ENCODE measurements around the gene ALOX5. TPM values are rescaled to one million over a fixed set of nuclear protein-coding genes. Genes with fewer than 3 reads are reported as not detected.
A peak's percentile ranks its signal among the peaks of the same experiment; 100 is the strongest.

The ALOX5 gene
- total RNA-seq, 1 experiment from 2014 or later = 3.4 TPM

DNA sequence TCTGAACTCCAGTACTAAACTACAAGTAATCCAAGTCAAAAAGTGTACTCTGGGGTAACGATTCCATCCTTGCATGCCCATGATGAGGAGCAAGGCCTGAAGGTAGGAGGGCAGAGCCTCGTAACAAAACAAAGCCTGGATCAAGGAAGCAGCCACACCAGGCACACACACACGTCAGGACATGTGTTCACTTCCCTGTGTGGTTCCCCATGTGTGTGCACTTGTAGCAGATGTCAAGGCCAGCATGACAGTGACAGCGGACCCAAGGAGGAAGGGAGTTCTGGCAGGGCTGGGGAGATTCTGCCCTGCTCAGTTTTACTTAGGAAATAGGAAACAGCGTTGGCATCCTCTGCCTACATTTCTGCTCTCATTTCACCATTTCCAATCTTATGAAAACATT is 92.8 kb downstream of the ALOX5 start:
- Mint-ChIP-seq H3K27ac (0 out of 2 replicates have a peak overlapping the region, but pooled peaks have one; percentile 27), H3K36me3 (no peaks in the 10 kb centered on the region), H3K4me1 (peaks cover 35% of the 10 kb centered on the region), H3K9me3 (no peaks in the 10 kb centered on the region), H3K4me3 (no peak overlapping the region), H3K27me3 (ENCODE audit: low read depth) (no peaks in the 10 kb centered on the region)
- no peak for ATAC-seq
- POLR2A ChIA-PET = no interaction called here
- no peak for DNase-seq (ENCODE audit: low spot score)
- CTCF ChIA-PET = no interaction called here
- no peak for TF ChIP-seq RELA (CRISPR knock-in tag; IDR thresholded peaks at IDR 0.05; ENCODE audit: borderline replicate concordance)
- no peak for TF ChIP-seq HMGA2 (CRISPR knock-in tag; IDR thresholded peaks at IDR 0.05)
- TF ChIP-seq, protein P1, sequence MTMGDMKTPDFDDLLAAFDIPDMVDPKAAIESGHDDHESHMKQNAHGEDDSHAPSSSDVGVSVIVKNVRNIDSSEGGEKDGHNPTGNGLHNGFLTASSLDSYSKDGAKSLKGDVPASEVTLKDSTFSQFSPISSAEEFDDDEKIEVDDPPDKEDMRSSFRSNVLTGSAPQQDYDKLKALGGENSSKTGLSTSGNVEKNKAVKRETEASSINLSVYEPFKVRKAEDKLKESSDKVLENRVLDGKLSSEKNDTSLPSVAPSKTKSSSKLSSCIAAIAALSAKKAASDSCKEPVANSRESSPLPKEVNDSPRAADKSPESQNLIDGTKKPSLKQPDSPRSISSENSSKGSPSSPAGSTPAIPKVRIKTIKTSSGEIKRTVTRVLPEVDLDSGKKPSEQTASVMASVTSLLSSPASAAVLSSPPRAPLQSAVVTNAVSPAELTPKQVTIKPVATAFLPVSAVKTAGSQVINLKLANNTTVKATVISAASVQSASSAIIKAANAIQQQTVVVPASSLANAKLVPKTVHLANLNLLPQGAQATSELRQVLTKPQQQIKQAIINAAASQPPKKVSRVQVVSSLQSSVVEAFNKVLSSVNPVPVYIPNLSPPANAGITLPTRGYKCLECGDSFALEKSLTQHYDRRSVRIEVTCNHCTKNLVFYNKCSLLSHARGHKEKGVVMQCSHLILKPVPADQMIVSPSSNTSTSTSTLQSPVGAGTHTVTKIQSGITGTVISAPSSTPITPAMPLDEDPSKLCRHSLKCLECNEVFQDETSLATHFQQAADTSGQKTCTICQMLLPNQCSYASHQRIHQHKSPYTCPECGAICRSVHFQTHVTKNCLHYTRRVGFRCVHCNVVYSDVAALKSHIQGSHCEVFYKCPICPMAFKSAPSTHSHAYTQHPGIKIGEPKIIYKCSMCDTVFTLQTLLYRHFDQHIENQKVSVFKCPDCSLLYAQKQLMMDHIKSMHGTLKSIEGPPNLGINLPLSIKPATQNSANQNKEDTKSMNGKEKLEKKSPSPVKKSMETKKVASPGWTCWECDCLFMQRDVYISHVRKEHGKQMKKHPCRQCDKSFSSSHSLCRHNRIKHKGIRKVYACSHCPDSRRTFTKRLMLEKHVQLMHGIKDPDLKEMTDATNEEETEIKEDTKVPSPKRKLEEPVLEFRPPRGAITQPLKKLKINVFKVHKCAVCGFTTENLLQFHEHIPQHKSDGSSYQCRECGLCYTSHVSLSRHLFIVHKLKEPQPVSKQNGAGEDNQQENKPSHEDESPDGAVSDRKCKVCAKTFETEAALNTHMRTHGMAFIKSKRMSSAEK (CRISPR knock-in tag; IDR thresholded peaks at IDR 0.05; ENCODE audit: borderline replicate concordance) = no peak
- no peak for TF ChIP-seq FOXK1 (CRISPR knock-in tag; IDR thresholded peaks at IDR 0.05)
- no peak for TF ChIP-seq NR2C2 (CRISPR knock-in tag; IDR thresholded peaks at IDR 0.05)
- TF ChIP-seq NR1H2 (CRISPR knock-in tag; IDR thresholded peaks at IDR 0.05) = no peak
- TF ChIP-seq, protein P2, sequence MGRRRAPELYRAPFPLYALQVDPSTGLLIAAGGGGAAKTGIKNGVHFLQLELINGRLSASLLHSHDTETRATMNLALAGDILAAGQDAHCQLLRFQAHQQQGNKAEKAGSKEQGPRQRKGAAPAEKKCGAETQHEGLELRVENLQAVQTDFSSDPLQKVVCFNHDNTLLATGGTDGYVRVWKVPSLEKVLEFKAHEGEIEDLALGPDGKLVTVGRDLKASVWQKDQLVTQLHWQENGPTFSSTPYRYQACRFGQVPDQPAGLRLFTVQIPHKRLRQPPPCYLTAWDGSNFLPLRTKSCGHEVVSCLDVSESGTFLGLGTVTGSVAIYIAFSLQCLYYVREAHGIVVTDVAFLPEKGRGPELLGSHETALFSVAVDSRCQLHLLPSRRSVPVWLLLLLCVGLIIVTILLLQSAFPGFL (CRISPR knock-in tag; IDR thresholded peaks at IDR 0.05; ENCODE audit: borderline replicate concordance) = no peak
- TF ChIP-seq, protein P3, sequence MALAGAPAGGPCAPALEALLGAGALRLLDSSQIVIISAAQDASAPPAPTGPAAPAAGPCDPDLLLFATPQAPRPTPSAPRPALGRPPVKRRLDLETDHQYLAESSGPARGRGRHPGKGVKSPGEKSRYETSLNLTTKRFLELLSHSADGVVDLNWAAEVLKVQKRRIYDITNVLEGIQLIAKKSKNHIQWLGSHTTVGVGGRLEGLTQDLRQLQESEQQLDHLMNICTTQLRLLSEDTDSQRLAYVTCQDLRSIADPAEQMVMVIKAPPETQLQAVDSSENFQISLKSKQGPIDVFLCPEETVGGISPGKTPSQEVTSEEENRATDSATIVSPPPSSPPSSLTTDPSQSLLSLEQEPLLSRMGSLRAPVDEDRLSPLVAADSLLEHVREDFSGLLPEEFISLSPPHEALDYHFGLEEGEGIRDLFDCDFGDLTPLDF (CRISPR knock-in tag; IDR thresholded peaks at IDR 0.05) = no peak
- TF ChIP-seq GRHL2 (CRISPR knock-in tag; IDR thresholded peaks at IDR 0.05; ENCODE audit: insufficient replicate concordance, severe bottlenecking) = no peak
- no peak for TF ChIP-seq TP53 (CRISPR knock-in tag; IDR thresholded peaks at IDR 0.05)
- TF ChIP-seq CREM (CRISPR knock-in tag; IDR thresholded peaks at IDR 0.05) = no peak
- TF ChIP-seq, protein P4, sequence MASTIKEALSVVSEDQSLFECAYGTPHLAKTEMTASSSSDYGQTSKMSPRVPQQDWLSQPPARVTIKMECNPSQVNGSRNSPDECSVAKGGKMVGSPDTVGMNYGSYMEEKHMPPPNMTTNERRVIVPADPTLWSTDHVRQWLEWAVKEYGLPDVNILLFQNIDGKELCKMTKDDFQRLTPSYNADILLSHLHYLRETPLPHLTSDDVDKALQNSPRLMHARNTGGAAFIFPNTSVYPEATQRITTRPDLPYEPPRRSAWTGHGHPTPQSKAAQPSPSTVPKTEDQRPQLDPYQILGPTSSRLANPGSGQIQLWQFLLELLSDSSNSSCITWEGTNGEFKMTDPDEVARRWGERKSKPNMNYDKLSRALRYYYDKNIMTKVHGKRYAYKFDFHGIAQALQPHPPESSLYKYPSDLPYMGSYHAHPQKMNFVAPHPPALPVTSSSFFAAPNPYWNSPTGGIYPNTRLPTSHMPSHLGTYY (CRISPR knock-in tag; IDR thresholded peaks at IDR 0.05) = no peak
- no peak for TF ChIP-seq SOX15 (CRISPR knock-in tag; IDR thresholded peaks at IDR 0.05)

DNA sequence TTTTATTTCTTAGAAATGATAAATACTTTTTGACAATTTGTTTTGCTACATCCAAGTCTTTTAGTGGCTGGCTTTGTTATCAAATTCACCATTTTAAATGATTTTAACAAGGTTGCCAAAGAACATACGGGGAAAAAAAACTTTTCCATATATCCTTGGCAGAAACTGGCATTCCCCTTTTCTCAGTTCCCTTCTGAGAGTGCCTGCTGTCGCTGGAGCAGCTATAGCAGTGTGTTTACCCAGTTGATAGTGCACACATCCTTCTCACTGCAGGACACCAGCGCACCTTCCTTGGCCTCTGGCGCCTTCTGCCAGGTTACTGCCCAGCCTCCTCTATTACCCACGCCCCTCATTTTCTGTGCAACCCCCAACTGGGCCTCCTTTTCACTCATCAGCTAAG is 94.1 kb downstream of the ALOX5 start:
- H3K4me1 Mint-ChIP-seq = peaks cover 47% of the 10 kb centered on the region
- H3K9me3 Mint-ChIP-seq = no peaks in the 10 kb centered on the region
- no peak overlapping the region for H3K27ac Mint-ChIP-seq
- H3K36me3 Mint-ChIP-seq = no peaks in the 10 kb centered on the region
- no peaks in the 10 kb centered on the region for H3K27me3 Mint-ChIP-seq (ENCODE audit: low read depth)
- ATAC-seq (no peak), DNase-seq (ENCODE audit: low spot score) (no peak)
- POLR2A ChIA-PET = no interaction called here
- no peak overlapping the region for H3K4me3 Mint-ChIP-seq
- CTCF ChIA-PET = interaction anchor here (0.9 kb wide), 1 partner anchor 218 kb away, joined by 4 read pairs; no protein-coding TSS in a partner anchor
- TF ChIP-seq, protein P5, sequence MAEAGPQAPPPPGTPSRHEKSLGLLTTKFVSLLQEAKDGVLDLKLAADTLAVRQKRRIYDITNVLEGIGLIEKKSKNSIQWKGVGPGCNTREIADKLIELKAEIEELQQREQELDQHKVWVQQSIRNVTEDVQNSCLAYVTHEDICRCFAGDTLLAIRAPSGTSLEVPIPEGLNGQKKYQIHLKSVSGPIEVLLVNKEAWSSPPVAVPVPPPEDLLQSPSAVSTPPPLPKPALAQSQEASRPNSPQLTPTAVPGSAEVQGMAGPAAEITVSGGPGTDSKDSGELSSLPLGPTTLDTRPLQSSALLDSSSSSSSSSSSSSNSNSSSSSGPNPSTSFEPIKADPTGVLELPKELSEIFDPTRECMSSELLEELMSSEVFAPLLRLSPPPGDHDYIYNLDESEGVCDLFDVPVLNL (CRISPR knock-in tag; IDR thresholded peaks at IDR 0.05; ENCODE audit: borderline replicate concordance, low read depth) = no peak
- TF ChIP-seq, protein P6, sequence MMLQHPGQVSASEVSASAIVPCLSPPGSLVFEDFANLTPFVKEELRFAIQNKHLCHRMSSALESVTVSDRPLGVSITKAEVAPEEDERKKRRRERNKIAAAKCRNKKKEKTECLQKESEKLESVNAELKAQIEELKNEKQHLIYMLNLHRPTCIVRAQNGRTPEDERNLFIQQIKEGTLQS (CRISPR knock-in tag; conservative IDR thresholded peaks at IDR 0.05) = no peak
- TF ChIP-seq JAZF1 (CRISPR knock-in tag; IDR thresholded peaks at IDR 0.05) (no peak), GTF2I (CRISPR knock-in tag; conservative IDR thresholded peaks at IDR 0.05) (no peak), GRHL2 (CRISPR knock-in tag; IDR thresholded peaks at IDR 0.05; ENCODE audit: insufficient replicate concordance, severe bottlenecking) (no peak)
- TF ChIP-seq, protein P7, sequence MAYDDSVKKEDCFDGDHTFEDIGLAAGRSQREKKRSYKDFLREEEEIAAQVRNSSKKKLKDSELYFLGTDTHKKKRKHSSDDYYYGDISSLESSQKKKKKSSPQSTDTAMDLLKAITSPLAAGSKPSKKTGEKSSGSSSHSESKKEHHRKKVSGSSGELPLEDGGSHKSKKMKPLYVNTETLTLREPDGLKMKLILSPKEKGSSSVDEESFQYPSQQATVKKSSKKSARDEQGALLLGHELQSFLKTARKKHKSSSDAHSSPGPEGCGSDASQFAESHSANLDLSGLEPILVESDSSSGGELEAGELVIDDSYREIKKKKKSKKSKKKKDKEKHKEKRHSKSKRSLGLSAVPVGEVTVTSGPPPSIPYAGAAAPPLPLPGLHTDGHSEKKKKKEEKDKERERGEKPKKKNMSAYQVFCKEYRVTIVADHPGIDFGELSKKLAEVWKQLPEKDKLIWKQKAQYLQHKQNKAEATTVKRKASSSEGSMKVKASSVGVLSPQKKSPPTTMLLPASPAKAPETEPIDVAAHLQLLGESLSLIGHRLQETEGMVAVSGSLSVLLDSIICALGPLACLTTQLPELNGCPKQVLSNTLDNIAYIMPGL (CRISPR knock-in tag; IDR thresholded peaks at IDR 0.05) = no peak
- TF ChIP-seq, protein P8, sequence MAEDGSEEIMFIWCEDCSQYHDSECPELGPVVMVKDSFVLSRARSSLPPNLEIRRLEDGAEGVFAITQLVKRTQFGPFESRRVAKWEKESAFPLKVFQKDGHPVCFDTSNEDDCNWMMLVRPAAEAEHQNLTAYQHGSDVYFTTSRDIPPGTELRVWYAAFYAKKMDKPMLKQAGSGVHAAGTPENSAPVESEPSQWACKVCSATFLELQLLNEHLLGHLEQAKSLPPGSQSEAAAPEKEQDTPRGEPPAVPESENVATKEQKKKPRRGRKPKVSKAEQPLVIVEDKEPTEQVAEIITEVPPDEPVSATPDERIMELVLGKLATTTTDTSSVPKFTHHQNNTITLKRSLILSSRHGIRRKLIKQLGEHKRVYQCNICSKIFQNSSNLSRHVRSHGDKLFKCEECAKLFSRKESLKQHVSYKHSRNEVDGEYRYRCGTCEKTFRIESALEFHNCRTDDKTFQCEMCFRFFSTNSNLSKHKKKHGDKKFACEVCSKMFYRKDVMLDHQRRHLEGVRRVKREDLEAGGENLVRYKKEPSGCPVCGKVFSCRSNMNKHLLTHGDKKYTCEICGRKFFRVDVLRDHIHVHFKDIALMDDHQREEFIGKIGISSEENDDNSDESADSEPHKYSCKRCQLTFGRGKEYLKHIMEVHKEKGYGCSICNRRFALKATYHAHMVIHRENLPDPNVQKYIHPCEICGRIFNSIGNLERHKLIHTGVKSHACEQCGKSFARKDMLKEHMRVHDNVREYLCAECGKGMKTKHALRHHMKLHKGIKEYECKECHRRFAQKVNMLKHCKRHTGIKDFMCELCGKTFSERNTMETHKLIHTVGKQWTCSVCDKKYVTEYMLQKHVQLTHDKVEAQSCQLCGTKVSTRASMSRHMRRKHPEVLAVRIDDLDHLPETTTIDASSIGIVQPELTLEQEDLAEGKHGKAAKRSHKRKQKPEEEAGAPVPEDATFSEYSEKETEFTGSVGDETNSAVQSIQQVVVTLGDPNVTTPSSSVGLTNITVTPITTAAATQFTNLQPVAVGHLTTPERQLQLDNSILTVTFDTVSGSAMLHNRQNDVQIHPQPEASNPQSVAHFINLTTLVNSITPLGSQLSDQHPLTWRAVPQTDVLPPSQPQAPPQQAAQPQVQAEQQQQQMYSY (CRISPR knock-in tag; IDR thresholded peaks at IDR 0.05) = no peak

All from WTC11 (cell line).